NCI-H1105 (cell line): Measurements from ENCODE around the gene SRSF5.
"Not testable (repeated sequence)": the region's sequence is repeated elsewhere in the genome, so short reads cannot be mapped to it uniquely, and the experiment has no call there.

Experiments used
- DNase-seq: peaks from one replicate; lab custom pipeline; 2025; lab: John Stamatoyannopoulos, UW

Gene SRSF5

GRCh38 chr14:69808919-69809808 lies 42.2 kb downstream of the SRSF5 start:
- peak; percentile 16 for DNase-seq

- no peak for DNase-seq
Measured at GRCh38 chr14:69811227-69811867, 44.4 kb downstream of the SRSF5 start.

GRCh38 chr14:69811868-69812252 lies 44.9 kb downstream of the SRSF5 start:
- DNase-seq, result no peak

- no peak for DNase-seq
Measured at GRCh38 chr14:69812711-69813110, 45.8 kb downstream of the SRSF5 start.

GRCh38 chr14:69813346-69813745 lies 46.4 kb downstream of the SRSF5 start:
- not testable (repeated sequence) for DNase-seq

- no peak for DNase-seq
Measured at GRCh38 chr14:69814397-69814796, 47.5 kb downstream of the SRSF5 start.

GRCh38 chr14:69815556-69815955 lies 48.6 kb downstream of the SRSF5 start:
- DNase-seq, result no peak

GRCh38 chr14:69816216-69816615 lies 49.3 kb downstream of the SRSF5 start:
- no peak for DNase-seq

GRCh38 chr14:69818758-69819191 lies 51.8 kb downstream of the SRSF5 start:
- peak; percentile 33 for DNase-seq

- no peak for DNase-seq
Measured at GRCh38 chr14:69819607-69820006, 52.7 kb downstream of the SRSF5 start.

- no peak for DNase-seq
Measured at GRCh38 chr14:69820991-69821390, 54.0 kb downstream of the SRSF5 start.
